A204.1 (cell line): ENCODE measurements around the gene TBC1D19.
"Not testable (repeated sequence)": the region's sequence is repeated elsewhere in the genome, so short reads cannot be mapped to it uniquely, and the experiment has no call there.

Source experiments
- FAIRE-seq: peaks from 2 replicates; lab custom pipeline; 2012; peaks lifted over from hg19 to GRCh38; lab: Jason Lieb, UNC

The TBC1D19 gene

GRCh38 chr4:26583865-26584652 lies at the start of gene TBC1D19:
Gene TBC1D19, plus strand, starts transcription at chr4:26584084. Its CDS starts 110 bp downstream, at chr4:26584194.
- FAIRE-seq = no peak

GRCh38 chr4:26542991-26543390 lies 40.9 kb upstream of the TBC1D19 start:
- no peak for FAIRE-seq

- no peak for FAIRE-seq
Observed at GRCh38 chr4:26544421-26544820, 39.5 kb upstream of the TBC1D19 start.

DNA sequence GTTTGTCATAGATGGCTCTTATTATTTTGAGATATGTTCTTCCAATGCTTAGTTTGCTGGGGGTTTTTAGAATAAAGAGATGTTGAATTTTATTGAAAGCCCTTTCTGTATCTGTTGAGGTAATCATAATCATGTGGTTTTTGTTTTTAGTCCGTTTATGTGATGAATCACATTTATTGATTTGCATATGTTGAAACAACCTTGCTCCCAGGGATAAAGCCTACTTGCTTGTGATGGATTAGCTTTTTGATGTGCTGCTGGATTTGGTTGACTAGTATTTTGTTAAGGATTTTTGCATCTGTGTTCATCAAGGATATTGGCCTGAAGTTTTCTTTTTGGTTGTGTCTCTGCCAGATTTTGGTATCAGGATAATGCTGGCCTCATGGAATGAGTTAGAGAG lies 35.5 kb upstream of the TBC1D19 start:
- FAIRE-seq = not testable (repeated sequence)

DNA sequence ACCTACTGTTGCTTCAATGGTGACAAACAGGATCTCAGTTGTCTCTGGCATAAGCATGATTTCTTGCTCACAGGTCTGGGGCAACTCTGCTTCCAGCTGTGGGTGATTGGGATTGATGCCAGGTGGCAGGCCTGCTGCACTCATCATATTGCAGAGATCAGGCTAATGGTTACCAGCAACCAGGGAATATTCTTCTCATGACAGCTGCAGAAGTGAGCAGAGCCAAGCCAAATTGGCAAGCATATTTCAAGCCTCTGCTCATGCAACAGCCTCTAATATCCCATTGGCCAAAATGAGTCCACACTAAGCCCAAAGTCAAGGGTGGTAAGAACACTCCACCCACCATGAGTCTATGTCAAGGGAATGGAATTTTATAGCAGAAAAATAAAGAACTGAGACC lies 26.7 kb upstream of the TBC1D19 start:
- FAIRE-seq = no peak

DNA sequence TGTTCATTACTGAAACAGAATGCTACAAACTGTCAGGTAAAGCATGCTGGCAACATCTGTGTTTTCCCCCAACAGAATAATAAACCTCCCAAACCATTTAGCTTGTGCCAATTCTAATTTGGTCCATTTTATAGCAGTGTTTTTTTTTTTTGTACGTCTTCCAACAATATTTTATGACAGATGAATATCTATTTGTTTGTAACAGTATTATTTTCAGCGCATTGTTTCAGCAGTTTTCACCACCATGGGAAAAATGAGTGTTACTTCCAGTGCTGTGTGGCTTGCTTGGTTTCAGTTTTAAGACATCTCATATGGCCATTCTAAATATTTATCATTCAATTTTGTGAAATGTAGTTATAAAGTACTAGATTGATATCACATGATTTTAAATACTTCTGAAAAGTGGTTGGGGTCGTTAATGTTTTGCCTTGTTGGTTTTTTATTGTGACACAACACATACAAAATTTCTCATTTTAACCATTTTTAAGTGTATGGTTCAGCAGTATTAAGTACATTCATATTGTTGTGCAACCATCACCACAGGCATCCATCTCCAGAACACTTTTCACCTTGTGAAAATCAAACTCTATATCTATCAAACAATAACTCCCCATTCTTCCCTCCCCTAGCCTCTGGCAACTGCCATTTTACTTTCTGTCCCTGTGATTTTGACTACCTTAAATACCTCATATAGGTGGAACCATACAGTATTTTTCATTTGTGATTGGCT lies 25.6 kb upstream of the TBC1D19 start:
- no peak for FAIRE-seq

DNA sequence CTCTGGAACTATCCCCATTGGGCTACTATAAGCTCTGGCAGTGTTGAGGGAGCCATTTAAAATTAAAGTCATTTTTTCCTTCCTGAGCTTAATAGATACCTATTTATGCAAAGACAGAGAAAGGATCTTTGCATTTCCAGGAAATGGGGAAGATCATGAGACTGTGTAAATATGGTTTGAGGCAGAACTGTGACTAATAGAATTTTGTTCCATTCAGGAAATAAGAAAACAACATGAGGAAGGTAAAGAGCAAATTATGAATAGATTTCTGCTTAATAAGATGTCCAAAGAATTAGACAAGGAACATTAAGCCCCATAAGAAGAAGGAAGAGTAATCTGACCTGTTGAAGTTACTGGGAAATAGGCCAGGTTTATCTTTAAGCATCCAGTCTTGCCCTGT lies 17.8 kb upstream of the TBC1D19 start:
- no peak for FAIRE-seq

DNA sequence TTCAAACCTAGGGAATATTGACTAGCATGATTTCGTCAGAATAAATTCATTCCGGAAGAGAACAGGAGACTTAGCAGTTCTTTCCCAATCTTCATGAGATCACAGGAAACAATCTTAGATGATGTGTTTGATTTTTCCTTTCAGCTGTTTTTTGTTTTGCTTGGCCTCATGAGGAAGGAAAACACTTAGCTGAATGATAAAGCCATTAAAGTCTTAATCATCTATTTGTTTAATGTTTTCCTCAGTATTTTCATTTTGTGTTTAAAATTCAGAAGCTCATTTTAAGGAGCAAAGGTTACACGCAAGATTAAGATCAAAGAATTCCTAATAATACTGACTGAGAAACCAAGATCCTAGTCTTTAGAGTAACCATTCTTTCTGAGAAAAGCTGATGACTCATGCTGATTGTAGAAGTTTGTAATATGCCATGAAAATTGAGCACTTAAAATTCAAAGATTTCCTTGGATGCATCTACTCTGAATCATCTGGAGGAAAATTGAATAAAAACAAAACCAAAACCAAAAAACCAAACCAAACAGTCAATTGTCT lies 15.4 kb upstream of the TBC1D19 start:
- FAIRE-seq = no peak

DNA sequence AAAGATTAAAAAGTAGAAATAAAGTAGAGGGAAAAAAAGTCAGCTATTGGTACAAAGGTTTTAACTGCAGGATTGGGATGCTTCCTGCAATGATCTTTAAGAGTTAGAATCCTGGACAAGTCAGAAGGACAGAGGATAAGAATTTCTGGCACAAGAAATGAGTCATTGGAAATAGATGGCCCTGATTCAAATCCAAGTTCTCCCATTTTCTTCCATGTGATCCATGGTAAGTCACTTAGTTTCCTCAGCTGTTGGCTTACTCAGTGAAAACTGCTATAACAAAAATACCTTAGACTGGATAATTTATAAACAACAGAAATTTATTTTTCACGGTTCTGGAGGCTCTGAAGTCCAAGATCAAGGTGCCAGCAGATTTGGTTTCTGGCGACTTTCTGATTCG lies 13.3 kb upstream of the TBC1D19 start:
- FAIRE-seq = no peak

GRCh38 chr4:26573389-26573794 lies 10.5 kb upstream of the TBC1D19 start:
- FAIRE-seq = no peak

- no peak for FAIRE-seq
Observed at GRCh38 chr4:26574563-26574962, 9.3 kb upstream of the TBC1D19 start.

- FAIRE-seq = no peak
Observed at GRCh38 chr4:26576231-26576739, 7.6 kb upstream of the TBC1D19 start.

DNA sequence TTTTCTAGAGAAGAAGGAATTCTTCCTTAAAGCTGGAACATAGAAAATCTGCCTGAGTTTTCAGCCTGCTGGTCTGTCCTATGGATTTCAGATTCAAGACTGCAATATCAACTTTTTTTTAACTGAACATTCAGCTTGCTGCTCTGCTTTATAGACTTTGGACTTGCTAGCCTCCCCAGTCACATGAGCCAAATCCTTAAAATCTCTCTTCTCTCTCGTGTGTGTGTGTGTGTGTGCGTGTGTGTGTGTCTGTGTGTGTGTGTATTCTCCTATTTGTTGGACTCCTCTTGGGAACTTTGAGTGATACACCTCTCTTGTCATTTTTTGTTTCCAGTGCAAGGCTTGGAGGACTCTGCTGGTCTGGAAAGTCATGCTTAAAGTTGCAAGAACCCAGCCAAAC lies 6.8 kb upstream of the TBC1D19 start:
- no peak for FAIRE-seq

GRCh38 chr4:26579169-26579568 lies 4.7 kb upstream of the TBC1D19 start:
- no peak for FAIRE-seq

GRCh38 chr4:26581341-26581740 lies 2.5 kb upstream of the TBC1D19 start:
- FAIRE-seq = not testable (repeated sequence)

GRCh38 chr4:26583538-26583864 lies 383 bp upstream of the TBC1D19 start:
- FAIRE-seq = no peak

DNA sequence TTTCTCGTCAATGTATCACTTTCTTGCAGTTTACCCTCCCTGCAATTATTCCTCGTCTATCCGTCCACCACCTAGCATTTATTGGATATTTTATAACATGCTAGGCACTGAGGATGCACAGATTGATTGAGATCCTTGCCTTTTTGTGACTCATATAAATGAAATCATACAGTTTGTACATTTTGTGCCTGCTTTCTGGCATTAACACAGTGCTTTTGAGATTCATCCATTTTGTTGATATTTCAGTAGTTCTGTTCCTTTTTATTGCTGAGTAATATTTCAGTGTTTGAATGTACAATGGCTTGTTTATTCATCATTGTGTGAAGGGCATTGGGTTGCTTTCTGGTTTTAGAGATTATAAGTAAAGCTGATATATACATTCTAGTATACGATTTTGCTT lies 841 bp downstream of the TBC1D19 start:
- FAIRE-seq = no peak

DNA sequence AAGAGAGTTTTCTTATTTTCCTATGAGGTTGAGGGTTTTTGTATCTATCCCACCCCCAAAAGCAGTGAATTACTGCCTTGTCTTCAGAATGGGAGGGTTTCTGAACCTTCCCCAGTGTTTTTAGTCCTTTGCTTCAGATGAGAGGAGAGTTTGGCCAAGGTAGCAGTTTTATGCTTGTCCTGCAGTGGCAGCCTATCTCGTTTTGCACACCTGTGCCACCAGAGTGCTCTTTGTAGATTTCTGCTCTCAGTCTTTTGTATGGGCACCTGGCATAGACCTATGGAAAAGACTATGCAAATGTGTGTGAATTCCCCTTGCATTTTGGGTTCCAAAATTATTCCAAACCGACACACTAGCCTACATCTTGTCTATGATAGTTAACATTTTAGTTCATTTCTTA lies 5.8 kb downstream of the TBC1D19 start:
- FAIRE-seq = no peak

GRCh38 chr4:26590639-26591038 lies 6.8 kb downstream of the TBC1D19 start:
- no peak for FAIRE-seq

- FAIRE-seq = not testable (repeated sequence)
Observed at GRCh38 chr4:26593557-26593956, 9.7 kb downstream of the TBC1D19 start.

DNA sequence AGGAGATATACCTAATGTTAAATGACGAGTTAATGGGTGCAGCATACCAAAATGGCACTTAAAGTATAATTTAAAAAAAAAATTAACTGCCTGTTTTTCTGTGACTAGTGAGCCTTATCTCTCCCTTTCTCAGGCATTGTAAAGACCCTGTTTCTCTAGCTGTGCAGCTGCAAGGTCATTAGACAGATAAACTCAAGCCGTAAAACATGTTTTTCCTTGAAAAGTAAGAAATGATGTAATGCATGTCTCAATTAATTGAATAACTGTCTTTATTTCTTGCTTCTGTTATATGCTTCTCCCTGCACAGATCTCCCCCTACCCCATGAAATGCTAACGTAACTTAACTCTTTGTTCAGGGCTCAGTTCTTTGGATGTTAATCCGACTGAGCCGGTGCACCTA lies 10.5 kb downstream of the TBC1D19 start:
- no peak for FAIRE-seq

- no peak for FAIRE-seq
Observed at GRCh38 chr4:26594778-26595177, 10.9 kb downstream of the TBC1D19 start.

DNA sequence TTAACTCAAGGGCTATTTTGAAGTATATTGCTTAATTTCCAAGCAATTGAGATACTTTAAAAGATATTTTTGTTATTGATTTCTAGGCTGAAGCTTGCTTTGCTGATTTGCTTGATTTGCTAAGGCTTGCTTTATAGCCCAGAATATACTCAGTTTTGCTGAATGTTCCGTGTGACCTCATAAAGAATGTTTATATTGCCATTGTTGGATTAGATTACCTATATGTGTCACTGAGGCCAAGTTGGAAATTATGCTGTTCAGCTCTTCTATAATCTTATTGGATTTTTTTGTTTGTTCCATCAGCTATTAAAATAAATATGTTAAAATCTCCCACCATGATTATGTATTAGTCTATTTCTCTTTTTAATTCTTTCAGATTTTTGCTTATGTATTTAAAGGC lies 13.0 kb downstream of the TBC1D19 start:
- FAIRE-seq = no peak
